Skeletal muscle cell (primary cell): ENCODE results near the gene PROCA1.
"Not testable (repeated sequence)": the region's sequence is repeated elsewhere in the genome, so short reads cannot be mapped to it uniquely, and the experiment has no call there.

Experiments used
- DNase-seq: peaks from one replicate; pipeline ENCODE4 v3.0.0-alpha.2; 2010; ENCODE audit warnings: low read depth
- H3K4me3 ChIP-seq: 2 replicates; pipeline ENCODE4 v1.5.1; 2011; ENCODE audit warnings: low read depth, mild to moderate bottlenecking, control low read depth, low read length, moderate library complexity

Gene PROCA1

DNA sequence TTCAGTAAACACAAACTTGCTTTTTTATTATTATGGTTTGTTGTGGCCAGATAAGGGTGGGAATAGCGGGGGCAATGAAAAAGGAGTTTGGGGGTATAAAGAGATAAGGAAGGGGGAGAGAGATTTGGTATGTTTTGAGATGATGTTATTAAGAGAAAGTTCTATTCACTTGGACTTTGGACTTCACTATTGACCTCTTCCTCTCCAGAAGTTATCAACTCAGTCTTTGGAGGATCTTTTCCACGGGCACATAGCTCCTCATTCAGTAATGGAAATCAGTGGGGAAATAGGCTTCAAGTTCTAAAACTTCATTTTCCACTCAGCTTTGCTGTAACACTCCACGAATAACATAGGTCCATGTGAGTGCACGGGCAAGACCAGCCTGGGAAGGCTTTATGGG, 23.2 kb downstream of the PROCA1 start:
- DNase-seq: no peak
- no peak overlapping the region for H3K4me3 ChIP-seq

DNA sequence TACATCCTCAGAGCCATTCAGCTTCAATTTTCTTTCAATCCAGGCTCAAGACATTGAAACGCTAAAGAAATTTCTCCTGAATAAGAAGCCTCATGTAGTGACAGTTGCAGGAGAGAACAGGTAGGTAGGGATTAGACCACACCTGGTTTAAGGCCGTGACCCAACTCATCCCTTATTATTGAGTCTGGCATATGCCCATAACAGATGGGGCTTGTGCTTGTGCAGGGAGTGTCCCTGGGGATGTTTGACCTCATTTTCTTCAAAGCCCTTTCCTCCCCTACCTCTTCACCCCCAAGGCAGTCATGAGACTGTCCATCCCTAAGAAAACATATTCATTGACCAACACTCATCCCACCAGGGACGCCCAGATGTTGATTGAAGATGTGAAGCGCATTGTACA, 25.4 kb downstream of the PROCA1 start:
- H3K4me3 ChIP-seq: no peak overlapping the region
- no peak for DNase-seq

DNA sequence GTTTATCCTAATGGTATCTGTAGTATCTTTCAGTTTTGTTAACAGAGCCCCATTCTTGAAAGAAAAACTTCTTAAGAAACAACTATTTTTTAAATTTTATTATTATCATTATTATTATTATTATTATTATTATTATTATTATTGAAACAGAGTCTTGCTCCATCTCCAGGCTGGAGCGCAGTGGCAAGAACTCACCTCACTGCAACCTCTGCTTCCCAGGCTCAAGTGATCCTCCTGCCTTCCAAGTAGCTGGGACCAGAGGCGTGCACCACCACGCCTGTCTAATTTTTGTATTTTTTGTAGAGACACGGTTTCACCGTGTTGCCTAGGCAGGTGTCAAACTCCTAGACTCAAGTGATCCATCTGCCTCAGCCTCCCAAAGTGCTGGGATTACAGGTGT, 26.3 kb downstream of the PROCA1 start:
- no peak overlapping the region for H3K4me3 ChIP-seq
- no peak for DNase-seq

DNA sequence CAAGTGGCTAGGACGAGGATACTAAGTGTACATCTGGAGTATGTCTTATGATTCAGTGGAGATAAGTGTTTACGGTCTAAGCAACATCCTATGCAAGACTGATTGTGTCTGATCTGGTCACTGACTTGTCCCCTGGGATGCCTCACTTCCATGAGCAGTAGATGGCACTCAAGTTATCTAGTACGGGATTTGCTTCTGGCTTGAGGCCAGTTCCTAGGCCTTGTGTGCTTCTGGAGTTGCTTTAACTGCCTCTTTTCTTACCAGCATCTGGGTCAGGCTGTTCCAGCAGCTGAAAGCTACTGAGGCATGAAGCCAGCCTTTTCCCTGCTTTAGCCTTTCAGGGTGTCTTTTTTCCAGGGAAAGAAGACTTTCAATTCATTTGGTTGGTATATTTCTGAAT, 26.7 kb downstream of the PROCA1 start:
- no peak overlapping the region for H3K4me3 ChIP-seq
- no peak for DNase-seq

DNA sequence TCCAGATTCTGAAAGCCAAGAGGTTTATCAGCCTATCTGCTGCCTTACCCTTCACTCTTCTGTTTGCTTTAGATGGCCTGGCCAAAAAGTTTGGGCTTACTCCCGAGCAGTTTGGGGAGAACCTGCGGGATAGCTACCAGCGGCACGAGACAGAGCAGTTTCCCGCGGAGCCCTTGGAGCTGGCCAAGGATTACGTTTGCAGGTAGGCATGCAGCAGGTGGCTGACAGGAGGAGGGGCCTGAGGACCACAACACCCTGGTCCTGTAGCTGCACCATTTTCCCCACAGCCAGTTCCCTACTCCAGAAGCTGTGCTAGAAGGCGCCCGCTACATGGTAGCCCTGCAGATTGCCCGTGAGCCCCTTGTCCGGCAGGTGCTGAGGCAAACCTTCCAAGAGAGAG, 29.0 kb downstream of the PROCA1 start:
- no peak overlapping the region for H3K4me3 ChIP-seq
- no peak for DNase-seq

- no peak overlapping the region for H3K4me3 ChIP-seq
- no peak for DNase-seq
These were observed 35.7 kb downstream of the PROCA1 start for GRCh38 chr17:28675980-28676379.

- no peak overlapping the region for H3K4me3 ChIP-seq
- DNase-seq: no peak
These were observed 36.2 kb downstream of the PROCA1 start for GRCh38 chr17:28675490-28675889.

DNA sequence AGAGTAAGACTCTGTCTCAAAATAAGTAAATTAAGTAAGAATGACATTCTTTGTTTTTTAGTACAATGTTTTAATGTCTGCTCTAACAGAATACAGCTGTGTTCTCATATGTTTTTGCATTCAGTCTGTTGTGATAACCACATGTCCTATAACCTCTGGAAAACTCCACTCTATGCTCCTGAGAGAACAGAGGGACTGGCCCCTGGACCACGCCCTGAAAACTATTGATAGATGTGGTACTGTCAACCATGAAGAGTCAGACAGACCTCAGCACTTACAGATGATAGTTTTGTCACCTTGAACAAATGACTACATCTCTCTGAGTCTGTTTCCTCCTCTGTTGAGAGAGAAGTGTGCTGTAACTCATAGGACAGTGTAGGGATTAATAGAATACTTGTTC, 41.8 kb downstream of the PROCA1 start:
- no peak overlapping the region for H3K4me3 ChIP-seq
- DNase-seq: no peak

DNA sequence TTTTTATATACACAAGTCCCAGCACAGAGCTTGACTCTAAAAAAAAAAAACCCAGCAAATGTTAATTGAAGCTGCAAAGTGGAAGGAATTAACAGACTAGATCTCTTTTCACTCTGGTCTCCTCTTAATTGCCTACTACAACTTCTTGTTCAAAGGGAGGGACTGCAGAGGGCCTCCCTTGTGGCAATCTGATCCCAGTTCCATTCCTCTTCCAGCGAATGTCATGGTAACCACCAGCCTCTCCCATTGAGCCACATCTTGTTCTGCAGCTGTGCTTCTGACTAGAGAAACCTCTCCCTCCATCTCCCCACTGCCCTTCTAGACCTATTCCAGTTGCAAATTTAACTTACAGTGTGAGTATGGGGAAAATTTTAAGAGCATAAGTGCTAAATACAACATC, 43.8 kb downstream of the PROCA1 start:
- no peak for DNase-seq
- no peak overlapping the region for H3K4me3 ChIP-seq

GRCh38 chr17:28665994-28666393, 45.7 kb downstream of the PROCA1 start:
- H3K4me3 ChIP-seq: no peak overlapping the region
- DNase-seq: no peak

- DNase-seq: no peak
- H3K4me3 ChIP-seq: no peak overlapping the region
These were observed 48.0 kb downstream of the PROCA1 start for GRCh38 chr17:28663723-28664122.

DNA sequence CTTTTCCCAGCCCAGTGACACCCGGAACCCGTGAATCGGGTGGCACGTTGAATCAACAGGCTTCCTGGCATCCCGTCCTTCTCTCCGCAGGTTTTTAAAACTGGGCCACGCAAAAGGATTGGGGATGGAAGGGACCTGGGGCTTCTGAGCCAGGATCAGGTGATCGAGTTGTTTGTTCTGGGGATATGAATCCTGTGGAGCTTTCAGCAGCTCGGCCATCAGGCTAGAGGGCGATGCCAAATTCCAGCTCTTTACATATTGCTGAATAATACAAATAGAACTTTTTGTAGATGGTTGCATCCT, 49.2 kb downstream of the PROCA1 start:
- DNase-seq: no peak
- H3K4me3 ChIP-seq: peak overlapping the region; percentile 98

DNA sequence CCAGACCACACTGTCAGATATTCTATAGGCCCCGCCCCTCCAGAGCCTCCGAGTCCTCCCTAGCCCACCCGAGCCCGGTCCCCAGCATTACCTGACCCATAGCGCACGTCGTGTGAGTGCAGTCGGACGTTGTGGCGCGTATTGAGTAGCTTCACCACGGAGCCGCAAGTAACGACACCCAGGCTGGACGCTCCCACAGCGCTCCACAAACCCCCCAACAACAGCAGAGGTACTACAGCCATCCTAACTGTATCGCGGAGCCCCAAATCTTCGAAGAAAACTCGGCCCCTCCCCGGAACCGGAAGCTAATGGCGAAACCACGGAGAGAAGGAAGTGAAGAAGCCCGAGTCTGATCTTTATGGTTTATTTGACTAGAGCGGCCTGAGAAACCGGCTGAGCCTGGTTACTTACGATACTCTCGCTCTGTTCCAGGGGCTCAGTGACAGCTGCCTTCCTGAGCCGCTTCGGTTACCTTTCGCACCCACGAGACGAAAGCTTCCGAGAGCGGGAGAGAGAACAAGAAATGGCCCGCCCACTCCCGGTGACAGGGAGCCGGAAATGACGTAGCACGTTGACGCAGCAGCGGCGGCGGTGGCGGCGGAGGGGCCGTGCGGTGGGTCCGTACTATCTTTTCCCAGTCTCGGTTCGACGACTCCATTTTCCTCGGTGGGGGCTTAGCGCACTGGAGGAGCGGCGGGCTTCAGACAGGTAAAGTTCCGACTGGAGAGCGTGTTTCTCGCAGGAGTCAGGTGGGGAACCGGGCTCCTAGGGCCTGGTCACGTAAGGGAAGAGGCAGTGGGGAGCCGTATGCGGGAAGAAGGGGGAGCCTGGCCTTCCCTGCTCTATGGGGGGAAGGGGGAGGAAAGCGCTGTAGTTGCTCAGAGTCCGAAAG, 49.8 kb downstream of the PROCA1 start, which contains the start of the genes SDF2 and SUPT6H:
TSS of gene SDF2 (minus strand) at position 272 of the 892 bp plus-strand sequence. CDS start at position 242, 30 bp downstream.
TSS of gene SUPT6H (plus strand) at position 571 of the 892 bp plus-strand sequence. CDS start 11,197 bp downstream, outside the sequence.
- peak within 1 kb of the TSS; percentile 98 for H3K4me3 ChIP-seq
- peak; percentile 37 for DNase-seq

DNA sequence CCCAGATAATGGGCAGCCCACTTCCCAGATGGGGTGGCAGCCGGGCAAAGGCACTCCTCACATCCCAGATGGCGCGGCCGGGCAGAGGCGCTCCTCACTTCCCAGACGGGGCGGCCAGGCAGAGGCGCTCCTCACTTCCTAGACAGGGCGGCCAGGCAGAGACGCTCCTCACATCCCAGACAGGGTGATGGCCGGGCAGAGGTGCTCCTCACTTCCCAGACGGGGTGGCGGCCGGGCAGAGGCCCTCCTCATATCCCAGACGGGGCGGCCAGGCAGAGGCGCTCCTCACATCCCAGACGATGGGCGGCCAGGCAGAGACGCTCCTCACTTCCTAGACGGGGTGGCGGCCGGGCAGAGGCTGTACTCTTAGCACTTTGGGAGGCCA, 52.2 kb downstream of the PROCA1 start:
- not testable (repeated sequence) for H3K4me3 ChIP-seq, DNase-seq

GRCh38 chr17:28658766-28659496, 52.8 kb downstream of the PROCA1 start:
- not testable (repeated sequence) for DNase-seq, H3K4me3 ChIP-seq

DNA sequence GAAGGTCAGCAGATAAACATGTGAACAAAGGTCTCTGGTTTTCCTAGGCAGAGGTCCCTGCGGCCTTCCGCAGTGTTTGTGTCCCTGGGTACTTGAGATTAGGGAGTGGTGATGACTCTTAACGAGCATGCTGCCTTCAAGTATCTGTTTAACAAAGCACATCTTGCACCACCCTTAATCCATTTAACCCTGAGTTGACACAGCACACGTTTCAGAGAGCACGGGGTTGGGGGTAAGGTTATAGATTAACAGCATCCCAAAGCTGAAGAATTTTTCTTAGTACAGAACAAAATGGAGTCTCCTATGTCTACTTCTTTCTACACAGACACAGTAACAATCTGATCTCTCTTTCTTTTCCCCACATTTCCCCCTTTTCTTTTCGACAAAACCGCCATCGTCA, 53.3 kb downstream of the PROCA1 start:
- DNase-seq, H3K4me3 ChIP-seq: not testable (repeated sequence)

GRCh38 chr17:28657756-28658155, 53.9 kb downstream of the PROCA1 start:
- DNase-seq: no peak
- no peak overlapping the region for H3K4me3 ChIP-seq

DNA sequence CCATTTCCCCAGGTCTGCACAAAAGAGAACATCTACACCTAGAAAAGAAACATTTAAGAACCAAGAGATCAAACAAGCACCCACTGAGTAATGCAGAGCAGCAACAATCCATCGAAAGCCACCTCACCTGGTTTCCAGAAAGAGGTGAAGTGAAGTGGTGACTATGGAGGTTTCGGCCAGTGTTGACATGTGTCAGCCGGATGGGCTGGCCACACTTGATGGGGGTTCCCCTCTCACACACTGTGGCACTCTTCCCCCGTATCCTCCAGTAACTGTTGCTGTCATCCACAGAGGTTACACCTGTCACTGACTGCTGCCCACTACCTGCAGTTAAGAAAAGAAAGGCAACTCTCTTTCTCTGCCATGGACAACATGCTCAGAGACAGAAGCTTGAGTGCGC, 56.5 kb downstream of the PROCA1 start:
- no peak for DNase-seq
- no peak overlapping the region for H3K4me3 ChIP-seq
